GM12878 (cell line): Measurements from ENCODE around the gene POC1B.

ENCODE experiments used
- CREM ChIP-seq: IDR thresholded peaks from 2 replicates; pipeline ENCODE4 v1.6.1; 2014; ENCODE audit warnings: antibody characterized with exemption, low read depth
- POLR2A ChIP-seq: IDR thresholded peaks from 2 replicates; pipeline ENCODE4 v1.6.1; 2011; ENCODE audit warnings: low read depth, mild to moderate bottlenecking, low read length

- TF ChIP-seq CREM (no peak), POLR2A (no peak)
Observed at GRCh38 chr12:89439941-89440340, 85.9 kb downstream of the POC1B start.
